Measurements from ENCODE around the gene DNAJB12.
A peak's percentile ranks its signal among the peaks of the same experiment; 100 is the strongest.
"Not testable (repeated sequence)": the region's sequence is repeated elsewhere in the genome, so short reads cannot be mapped to it uniquely, and the experiment has no call there.

The DNAJB12 gene

DNA sequence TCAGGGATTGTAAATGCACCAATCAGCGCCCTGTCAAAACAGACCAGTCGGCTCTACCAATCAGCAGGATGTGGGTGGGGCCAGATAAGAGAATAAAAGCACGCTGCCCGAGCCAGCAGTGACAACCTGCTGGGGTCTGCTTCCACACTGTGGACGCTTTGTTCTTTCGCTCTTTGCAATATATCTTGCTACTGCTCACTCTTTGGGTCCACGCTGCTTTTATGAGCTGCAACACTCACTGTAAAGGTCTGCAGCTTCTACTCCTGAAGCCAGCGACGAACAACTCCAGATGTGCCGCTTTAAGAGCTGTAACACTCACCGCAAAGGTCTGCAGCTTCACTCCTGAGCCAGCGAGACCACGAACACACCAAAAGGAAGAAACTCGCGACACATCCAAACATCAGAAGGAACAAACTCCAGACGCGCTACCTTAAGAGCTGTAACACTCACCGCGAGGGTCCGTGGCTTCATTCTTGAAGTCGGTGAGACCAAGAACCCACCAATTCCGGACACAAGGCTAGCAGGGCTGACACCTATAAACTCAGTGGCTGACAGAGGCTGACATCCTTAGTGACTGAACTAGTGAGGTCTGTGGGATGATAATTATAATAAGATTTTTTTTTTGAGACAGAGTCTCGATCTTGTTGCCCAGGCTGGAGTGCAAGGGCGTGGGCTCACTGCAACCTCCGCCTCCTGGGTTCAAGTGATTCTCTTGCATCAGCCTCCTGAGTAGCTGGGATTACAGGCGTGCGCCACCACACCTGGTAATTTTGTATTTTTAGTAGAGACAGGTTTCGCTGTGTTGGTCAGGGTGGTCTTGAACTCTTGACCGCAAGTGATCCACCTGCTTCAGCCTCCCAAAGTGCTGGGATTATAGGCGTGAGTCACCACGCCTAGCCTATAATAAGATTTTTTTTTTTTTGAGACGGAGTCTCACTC, 27.8 kb downstream of the DNAJB12 start:
- peak overlapping the region; percentile 88 for H3K27ac ChIP-seq (ENCODE audit: low read length)
- peaks cover 86% of the 10 kb centered on the region for H3K4me1 ChIP-seq (ENCODE audit: insufficient read depth, low read length)
- H3K4me2 ChIP-seq (ENCODE audit: insufficient read depth, low read length) = peak overlapping the region; percentile 64

DNA sequence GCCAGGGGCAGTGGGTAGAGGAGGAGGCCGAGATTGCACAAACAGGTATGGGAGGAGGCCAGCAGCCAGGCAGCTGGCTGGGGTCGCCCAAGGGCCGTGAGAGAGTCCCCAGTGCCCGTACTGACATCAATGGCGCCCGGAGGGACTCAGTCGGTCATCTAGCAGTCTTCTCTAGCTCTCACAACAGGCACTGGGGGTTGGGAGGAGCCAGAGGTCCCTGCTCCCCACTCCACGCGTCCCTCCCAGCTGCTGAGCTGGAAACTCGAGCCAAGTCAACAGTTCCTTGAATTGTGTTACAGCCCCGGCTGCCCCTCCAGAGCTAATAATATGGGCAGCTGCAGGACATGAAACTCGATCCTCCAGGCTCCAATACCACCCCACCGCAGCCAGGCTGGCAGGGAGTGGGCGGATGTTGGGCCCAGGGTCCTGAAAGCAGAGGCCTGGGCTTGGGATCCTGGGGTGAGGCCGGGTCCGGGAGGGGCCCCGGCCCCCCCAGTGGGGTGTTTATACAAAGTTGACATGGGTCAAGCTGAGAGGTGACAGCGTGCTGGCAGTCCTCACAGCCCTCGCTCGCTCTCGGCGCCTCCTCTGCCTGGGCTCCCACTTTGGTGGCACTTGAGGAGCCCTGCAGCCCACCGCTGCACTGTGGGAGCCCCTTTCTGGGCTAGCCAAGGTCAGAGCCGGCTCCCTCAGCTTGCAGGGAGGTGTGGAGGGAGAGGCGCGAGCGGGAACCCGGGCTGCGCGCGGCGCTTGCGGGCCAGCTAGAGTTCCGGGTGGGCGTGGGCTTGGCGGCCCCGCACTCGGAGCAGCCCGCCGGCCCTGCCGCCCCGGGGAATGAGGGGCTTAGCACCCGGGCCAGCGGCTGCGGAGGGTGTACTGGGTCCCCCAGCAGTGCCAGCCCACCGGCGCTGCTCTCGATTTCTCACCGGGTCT, 29.2 kb downstream of the DNAJB12 start:
- H3K9me3 ChIP-seq (ENCODE audit: insufficient read depth, low read length, severe bottlenecking); ATAC-seq (ENCODE audit: insufficient read depth, low read depth); H3K4me2 ChIP-seq (ENCODE audit: insufficient read depth, low read length); H3K4me3 ChIP-seq (ENCODE audit: low read depth in 1 of 2, low read length in 2 of 2); H3K27me3 ChIP-seq (ENCODE audit: insufficient read depth, low read length, poor library complexity); H2AFZ ChIP-seq (ENCODE audit: low read depth, low read length); H3K36me3 ChIP-seq (ENCODE audit: insufficient read depth, low read length); DNase-seq; H4K20me1 ChIP-seq (ENCODE audit: insufficient read depth, low read length): not testable (repeated sequence)
- Histone ChIP-seq H3K4me1 (ENCODE audit: insufficient read depth, low read length) (peaks cover 87% of the 10 kb centered on the region), H3K79me2 (ENCODE audit: insufficient read depth, low read length) (peaks cover 26% of the 10 kb centered on the region), H3K9ac (ENCODE audit: low read depth, low read length) (peak overlapping the region; percentile 18; the same call in 1 of the 2 replicates), H3K27ac (ENCODE audit: low read length) (peak overlapping the region; percentile 73)

More for the DNA sequence above, 27.8 kb downstream of the DNAJB12 start:
- H3K36me3 ChIP-seq (ENCODE audit: insufficient read depth, low read length); H3K27me3 ChIP-seq (ENCODE audit: insufficient read depth, low read length, poor library complexity); H3K9me3 ChIP-seq (ENCODE audit: insufficient read depth, low read length, severe bottlenecking); H4K20me1 ChIP-seq (ENCODE audit: insufficient read depth, low read length): not testable (repeated sequence)
- Histone ChIP-seq H3K79me2 (ENCODE audit: insufficient read depth, low read length) (peaks cover 26% of the 10 kb centered on the region), H3K9ac (ENCODE audit: low read depth, low read length) (peak overlapping the region; percentile 62), H2AFZ (ENCODE audit: low read depth, low read length) (0 out of 2 replicates have a peak overlapping the region, but pooled peaks have one; percentile 21), H3K4me3 (ENCODE audit: low read depth in 1 of 2, low read length in 2 of 2) (peak overlapping the region; percentile 24 to 61)
- ATAC-seq (ENCODE audit: insufficient read depth, low read depth) = peak; percentile 29
- peak; percentile 90 for DNase-seq
- TF ChIP-seq, protein P1, sequence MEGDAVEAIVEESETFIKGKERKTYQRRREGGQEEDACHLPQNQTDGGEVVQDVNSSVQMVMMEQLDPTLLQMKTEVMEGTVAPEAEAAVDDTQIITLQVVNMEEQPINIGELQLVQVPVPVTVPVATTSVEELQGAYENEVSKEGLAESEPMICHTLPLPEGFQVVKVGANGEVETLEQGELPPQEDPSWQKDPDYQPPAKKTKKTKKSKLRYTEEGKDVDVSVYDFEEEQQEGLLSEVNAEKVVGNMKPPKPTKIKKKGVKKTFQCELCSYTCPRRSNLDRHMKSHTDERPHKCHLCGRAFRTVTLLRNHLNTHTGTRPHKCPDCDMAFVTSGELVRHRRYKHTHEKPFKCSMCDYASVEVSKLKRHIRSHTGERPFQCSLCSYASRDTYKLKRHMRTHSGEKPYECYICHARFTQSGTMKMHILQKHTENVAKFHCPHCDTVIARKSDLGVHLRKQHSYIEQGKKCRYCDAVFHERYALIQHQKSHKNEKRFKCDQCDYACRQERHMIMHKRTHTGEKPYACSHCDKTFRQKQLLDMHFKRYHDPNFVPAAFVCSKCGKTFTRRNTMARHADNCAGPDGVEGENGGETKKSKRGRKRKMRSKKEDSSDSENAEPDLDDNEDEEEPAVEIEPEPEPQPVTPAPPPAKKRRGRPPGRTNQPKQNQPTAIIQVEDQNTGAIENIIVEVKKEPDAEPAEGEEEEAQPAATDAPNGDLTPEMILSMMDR (IDR thresholded peaks at IDR 0.05; ENCODE audit: borderline replicate concordance, extremely low read depth, low read length, poor library complexity, severe bottlenecking) = peak; percentile 51

DNA sequence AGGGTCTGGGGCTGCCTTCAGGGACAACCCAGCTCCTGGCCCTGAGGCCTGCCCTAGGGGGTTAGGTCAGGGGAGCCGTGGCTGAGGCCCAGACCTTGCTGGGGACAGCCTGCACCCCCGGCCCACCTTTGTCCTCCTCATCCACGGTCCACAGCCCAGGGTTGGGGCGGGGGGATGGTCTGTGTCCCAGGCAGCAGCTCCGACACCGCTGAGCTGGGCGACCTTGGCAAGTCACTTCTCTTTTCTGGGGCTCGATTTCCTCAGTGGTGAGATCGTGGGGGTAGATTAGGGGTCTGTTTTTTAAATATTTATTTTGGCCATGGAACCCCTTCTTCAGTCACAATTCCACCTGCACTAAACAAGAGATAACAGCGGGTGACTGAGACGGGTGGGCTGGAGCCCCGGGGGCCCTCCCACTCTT, 30.9 kb downstream of the DNAJB12 start:
- Histone ChIP-seq H3K9me3 (ENCODE audit: insufficient read depth, low read length, severe bottlenecking) (no peaks in the 10 kb centered on the region), H2AFZ (ENCODE audit: low read depth, low read length) (no peak overlapping the region), H3K9ac (ENCODE audit: low read depth, low read length) (peak overlapping the region; percentile 87; the same call in 1 of the 2 replicates), H3K79me2 (ENCODE audit: insufficient read depth, low read length) (peaks cover 25% of the 10 kb centered on the region), H3K4me2 (ENCODE audit: insufficient read depth, low read length) (no peak overlapping the region), H3K27ac (ENCODE audit: low read length) (peak overlapping the region; percentile 98), H3K27me3 (ENCODE audit: insufficient read depth, low read length, poor library complexity) (no peaks in the 10 kb centered on the region), H3K36me3 (ENCODE audit: insufficient read depth, low read length) (no peaks in the 10 kb centered on the region; the same call in 1 of the 2 replicates), H3K4me3 (ENCODE audit: low read depth in 1 of 2, low read length in 2 of 2) (no peak overlapping the region), H4K20me1 (ENCODE audit: insufficient read depth, low read length) (no peaks in the 10 kb centered on the region; the same call in 1 of the 2 replicates), H3K4me1 (ENCODE audit: insufficient read depth, low read length) (peaks cover 86% of the 10 kb centered on the region)
- TF ChIP-seq, protein P1 (IDR thresholded peaks at IDR 0.05; ENCODE audit: borderline replicate concordance, extremely low read depth, low read length, poor library complexity, severe bottlenecking) = no peak
- no peak for TF ChIP-seq EZH2 (IDR thresholded peaks at IDR 0.05; ENCODE audit: borderline replicate concordance, low read depth, low read length, severe bottlenecking)
- ATAC-seq (ENCODE audit: insufficient read depth, low read depth) (no peak), DNase-seq (no peak)
